Ishikawa (cell line): ENCODE measurements around the gene NACC2.

Source experiments
- CEBPB ChIP-seq: IDR thresholded peaks from 2 replicates; pipeline ENCODE4 v1.6.1; 2012
- CREB1 ChIP-seq: IDR thresholded peaks from 2 replicates; pipeline ENCODE4 v1.6.1; 2012; ENCODE audit warnings: low read depth
- EGR1 ChIP-seq: IDR thresholded peaks from 2 replicates; pipeline ENCODE4 v1.6.1; 2012
- EP300 ChIP-seq: IDR thresholded peaks from 2 replicates; pipeline ENCODE4 v1.6.1; 2012; ENCODE audit warnings: borderline replicate concordance
- FOXM1 ChIP-seq: IDR thresholded peaks from 2 replicates; pipeline ENCODE4 v1.6.1; 2012; ENCODE audit warnings: low read depth, borderline replicate concordance
- MAX ChIP-seq: IDR thresholded peaks from 2 replicates; pipeline ENCODE4 v1.6.1; 2012
- NFIC ChIP-seq: IDR thresholded peaks from 2 replicates; pipeline ENCODE4 v1.6.1; 2012
- RAD21 ChIP-seq: IDR thresholded peaks from 2 replicates; pipeline ENCODE4 v1.6.1; 2012; ENCODE audit warnings: low read depth
- REST ChIP-seq: IDR thresholded peaks from 2 replicates; pipeline ENCODE4 v1.6.1; 2012; ENCODE audit warnings: low read depth, mild to moderate bottlenecking
- TAF1 ChIP-seq: IDR thresholded peaks from 2 replicates; pipeline ENCODE4 v1.6.1; 2012; ENCODE audit warnings: low read depth, mild to moderate bottlenecking
- TEAD4 ChIP-seq: IDR thresholded peaks from 2 replicates; pipeline ENCODE4 v1.6.1; 2012
- USF1 ChIP-seq: IDR thresholded peaks from 2 replicates; pipeline ENCODE4 v1.6.1; 2012
- YY1 ChIP-seq: IDR thresholded peaks from 2 replicates; pipeline ENCODE4 v1.6.1; 2012; ENCODE audit warnings: low read depth
- ZBTB7A ChIP-seq: IDR thresholded peaks from 2 replicates; pipeline ENCODE4 v1.6.1; 2012; ENCODE audit warnings: low read depth

- TF ChIP-seq USF1 (no peak), FOXM1 (no peak), YY1 (no peak), CREB1 (no peak), EGR1 (no peak), RAD21 (no peak), TEAD4 (no peak), MAX (no peak), REST (no peak), NFIC (no peak), EP300 (no peak), TAF1 (no peak), ZBTB7A (no peak), CEBPB (no peak)
These were observed 84.9 kb downstream of the NACC2 start for GRCh38 chr9:136010176-136010575.
